Measurements from ENCODE around the gene SH2D7.

The SH2D7 gene

GRCh38 chr15:78050441-78050809, 41.9 kb upstream of the SH2D7 start:
- H3K36me3 ChIP-seq: peaks cover 8 to 23% (median 14%) of the 10 kb centered on the region in 11 experiments; a peak in 19 of 22 replicates
- no peaks in the 10 kb centered on the region for H3K9me3 ChIP-seq (replicated peaks in 1 of 11)
- peaks cover 92 to 100% (median 96%) of the 10 kb centered on the region in 10 experiments for H3K4me1 ChIP-seq
- peak overlapping the region in 5 of 10 experiments; percentile 4 to 18 (median 12); a peak in 5 of 20 replicates for H3K4me3 ChIP-seq
- H3K4me2 ChIP-seq: peak overlapping the region; percentile 74 to 98 (median 89)
- peak overlapping the region in 9 of 11 experiments; percentile 9 to 83 (median 68); a peak in 17 of 22 replicates for H3K9ac ChIP-seq
- no peaks in the 10 kb centered on the region for H3K27me3 ChIP-seq
- H4K20me1 ChIP-seq: peaks cover 0 to 68% (median 0%) of the 10 kb centered on the region in 11 experiments; a peak in 2 of 22 replicates
- H3K27ac ChIP-seq: peak overlapping the region in 10 of 11 experiments; percentile 35 to 95 (median 88); a peak in 19 of 22 replicates
- no peak for TF ChIP-seq Cebpa-rat (IDR thresholded peaks at IDR 0.05)

GRCh38 chr15:78050826-78051225, 41.5 kb upstream of the SH2D7 start:
- Histone ChIP-seq H3K27me3 (no peaks in the 10 kb centered on the region), H3K4me3 (peak overlapping the region in 2 of 10 experiments; percentile 12 to 18; a peak in 2 of 20 replicates), H3K36me3 (peaks cover 8 to 23% (median 14%) of the 10 kb centered on the region in 11 experiments; a peak in 19 of 22 replicates), H3K4me2 (peak overlapping the region; percentile 74 to 98 (median 89)), H3K27ac (peak overlapping the region in 10 of 11 experiments; percentile 35 to 95 (median 88); a peak in 19 of 22 replicates), H3K9ac (peak overlapping the region in 9 of 11 experiments; percentile 9 to 83 (median 68); a peak in 17 of 22 replicates), H3K9me3 (replicated peaks in 1 of 11) (no peaks in the 10 kb centered on the region), H3K4me1 (peaks cover 96 to 100% (median 98%) of the 10 kb centered on the region in 10 experiments), H4K20me1 (peaks cover 0 to 72% (median 0%) of the 10 kb centered on the region in 11 experiments; a peak in 2 of 22 replicates)
- TF ChIP-seq Cebpa-rat (IDR thresholded peaks at IDR 0.05): no peak

GRCh38 chr15:78051596-78051995, 40.8 kb upstream of the SH2D7 start:
- no peak for TF ChIP-seq Cebpa-rat (IDR thresholded peaks at IDR 0.05)
- peak overlapping the region in 9 of 11 experiments; percentile 16 to 83 (median 68); a peak in 15 of 22 replicates for H3K9ac ChIP-seq
- peak overlapping the region; percentile 74 to 98 (median 89) for H3K4me2 ChIP-seq
- H4K20me1 ChIP-seq: peaks cover 0 to 77% (median 0%) of the 10 kb centered on the region in 11 experiments; a peak in 5 of 22 replicates
- no peaks in the 10 kb centered on the region for H3K27me3 ChIP-seq
- H3K36me3 ChIP-seq: peaks cover 8 to 23% (median 12%) of the 10 kb centered on the region in 11 experiments; a peak in 19 of 22 replicates
- no peaks in the 10 kb centered on the region for H3K9me3 ChIP-seq (replicated peaks in 1 of 11)
- peaks cover 98 to 100% (median 100%) of the 10 kb centered on the region in 10 experiments for H3K4me1 ChIP-seq
- peak overlapping the region in 10 of 11 experiments; percentile 21 to 95 (median 88); a peak in 19 of 22 replicates for H3K27ac ChIP-seq
- no peak overlapping the region for H3K4me3 ChIP-seq

DNA sequence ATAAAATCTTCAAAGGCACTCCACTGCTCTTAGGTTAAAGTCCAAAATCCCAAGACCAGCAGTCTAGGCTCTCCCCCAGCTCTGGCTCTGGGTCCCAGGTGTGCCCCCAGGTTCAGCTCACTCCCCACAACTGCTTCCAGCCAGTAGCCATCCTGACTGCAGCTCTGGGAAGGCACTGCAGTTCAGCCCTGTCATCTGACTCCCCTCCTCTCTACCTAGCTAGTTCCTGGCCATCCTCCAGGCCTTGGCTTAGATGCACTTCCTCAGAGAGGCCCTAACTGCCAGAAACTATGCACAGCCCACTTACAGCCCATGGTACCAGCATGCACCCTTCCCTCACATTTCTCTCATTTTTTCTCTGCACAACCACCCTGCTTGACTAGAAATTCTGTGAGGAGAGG, 40.4 kb upstream of the SH2D7 start:
- Histone ChIP-seq H3K4me3 (no peak overlapping the region), H4K20me1 (peaks cover 0 to 80% (median 0%) of the 10 kb centered on the region in 11 experiments; a peak in 5 of 22 replicates), H3K9me3 (replicated peaks in 1 of 11) (no peaks in the 10 kb centered on the region), H3K27me3 (no peaks in the 10 kb centered on the region), H3K36me3 (peaks cover 8 to 23% (median 12%) of the 10 kb centered on the region in 11 experiments; a peak in 19 of 22 replicates), H3K9ac (peak overlapping the region in 8 of 11 experiments; percentile 36 to 83 (median 70); a peak in 13 of 22 replicates), H3K4me2 (peak overlapping the region; percentile 74 to 98 (median 89)), H3K27ac (peak overlapping the region in 10 of 11 experiments; percentile 21 to 95 (median 88); a peak in 18 of 22 replicates), H3K4me1 (peaks cover 98 to 100% (median 100%) of the 10 kb centered on the region in 10 experiments)
- TF ChIP-seq Cebpa-rat (IDR thresholded peaks at IDR 0.05): no peak

DNA sequence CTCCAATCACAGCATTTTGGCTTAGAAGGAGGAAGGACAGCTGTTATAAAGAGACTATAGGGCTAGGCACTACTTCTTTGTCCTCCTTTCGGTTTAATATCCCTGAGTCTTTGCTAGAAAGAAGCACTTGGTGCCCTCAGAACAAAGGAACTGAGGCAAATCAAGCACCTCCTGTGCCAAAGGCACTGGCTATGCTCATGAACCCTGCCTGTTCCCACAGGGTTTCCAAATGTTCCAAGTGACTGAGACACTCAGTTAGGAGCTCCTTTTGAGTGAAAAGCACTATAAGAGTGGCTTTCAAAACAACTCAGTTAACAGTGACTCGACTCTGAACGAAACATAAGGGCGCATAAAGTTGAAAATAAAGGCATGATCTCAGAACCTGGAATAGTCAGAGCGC, 39.8 kb upstream of the SH2D7 start:
- H3K4me3 ChIP-seq: no peak overlapping the region
- peak overlapping the region; percentile 74 to 98 (median 89) for H3K4me2 ChIP-seq
- H3K4me1 ChIP-seq: peaks cover 98 to 100% (median 100%) of the 10 kb centered on the region in 10 experiments
- H3K27me3 ChIP-seq: no peaks in the 10 kb centered on the region
- peaks cover 8 to 23% (median 12%) of the 10 kb centered on the region in 11 experiments; a peak in 19 of 22 replicates for H3K36me3 ChIP-seq
- TF ChIP-seq Cebpa-rat (IDR thresholded peaks at IDR 0.05): no peak
- peaks cover 0 to 80% (median 0%) of the 10 kb centered on the region in 11 experiments; a peak in 5 of 22 replicates for H4K20me1 ChIP-seq
- H3K9me3 ChIP-seq (replicated peaks in 1 of 11): no peaks in the 10 kb centered on the region
- peak overlapping the region in 9 of 11 experiments; percentile 54 to 95 (median 89); a peak in 17 of 22 replicates for H3K27ac ChIP-seq
- peak overlapping the region in 7 of 11 experiments; percentile 64 to 83 (median 72); a peak in 12 of 22 replicates for H3K9ac ChIP-seq

DNA sequence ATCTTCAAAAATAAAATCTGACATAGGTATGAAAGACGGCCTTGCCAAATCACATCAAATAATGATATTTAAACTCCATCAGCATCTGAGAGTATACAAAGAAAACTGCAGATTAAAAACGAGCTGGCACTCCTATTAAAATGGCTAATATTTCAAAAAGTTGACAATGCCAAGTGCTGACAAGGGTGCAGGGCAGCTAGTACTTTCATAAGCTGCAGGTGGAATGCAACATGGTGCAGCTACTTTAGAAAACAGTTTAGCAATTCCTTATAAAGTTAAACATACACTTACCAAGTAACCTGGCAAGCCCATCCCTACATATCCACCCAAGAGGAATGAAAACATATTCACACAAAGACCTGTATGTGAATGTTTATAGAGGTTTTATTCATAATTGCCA, 37.8 kb upstream of the SH2D7 start:
- Histone ChIP-seq H3K4me3 (no peak overlapping the region), H3K9me3 (replicated peaks in 1 of 11) (no peaks in the 10 kb centered on the region), H4K20me1 (peaks cover 0 to 96% (median 0%) of the 10 kb centered on the region in 11 experiments; a peak in 6 of 22 replicates), H3K27me3 (no peaks in the 10 kb centered on the region), H3K27ac (peak overlapping the region in 6 of 11 experiments; percentile 88 to 95 (median 94); a peak in 10 of 22 replicates), H3K36me3 (peaks cover 8 to 23% (median 12%) of the 10 kb centered on the region in 11 experiments; a peak in 19 of 22 replicates), H3K4me1 (peaks cover 98 to 100% (median 100%) of the 10 kb centered on the region in 10 experiments), H3K4me2 (peak overlapping the region in 8 of 11 experiments; percentile 9 to 98 (median 86); a peak in 13 of 22 replicates), H3K9ac (no peak overlapping the region)
- TF ChIP-seq Cebpa-rat (IDR thresholded peaks at IDR 0.05): no peak

- Histone ChIP-seq H3K9me3 (replicated peaks in 1 of 11) (no peaks in the 10 kb centered on the region), H3K4me1 (peaks cover 98 to 100% (median 100%) of the 10 kb centered on the region in 10 experiments), H4K20me1 (peaks cover 0 to 96% (median 0%) of the 10 kb centered on the region in 11 experiments; a peak in 6 of 22 replicates), H3K36me3 (peaks cover 8 to 23% (median 12%) of the 10 kb centered on the region in 11 experiments; a peak in 19 of 22 replicates), H3K9ac (peak overlapping the region in 4 of 11 experiments; percentile 68 to 77 (median 72); a peak in 4 of 22 replicates), H3K27me3 (no peaks in the 10 kb centered on the region), H3K4me3 (no peak overlapping the region), H3K27ac (peak overlapping the region in 8 of 11 experiments; percentile 81 to 95 (median 88); a peak in 15 of 22 replicates), H3K4me2 (peak overlapping the region; percentile 68 to 98 (median 89); a peak in 21 of 22 replicates)
- TF ChIP-seq Cebpa-rat (IDR thresholded peaks at IDR 0.05): no peak
Measured at GRCh38 chr15:78054966-78055365, 37.4 kb upstream of the SH2D7 start.

GRCh38 chr15:78055919-78056713, 36.2 kb upstream of the SH2D7 start:
- Histone ChIP-seq H3K9me3 (replicated peaks in 1 of 11) (no peaks in the 10 kb centered on the region), H3K27me3 (no peaks in the 10 kb centered on the region), H3K4me2 (peak overlapping the region; percentile 68 to 98 (median 89)), H3K36me3 (peaks cover 8 to 23% (median 12%) of the 10 kb centered on the region in 11 experiments; a peak in 19 of 22 replicates), H3K4me1 (peaks cover 98 to 100% (median 100%) of the 10 kb centered on the region in 10 experiments), H4K20me1 (peaks cover 0 to 96% (median 0%) of the 10 kb centered on the region in 11 experiments; a peak in 6 of 22 replicates), H3K9ac (peak overlapping the region in 10 of 11 experiments; percentile 30 to 77 (median 68); a peak in 19 of 22 replicates), H3K4me3 (peak overlapping the region in 8 of 10 experiments; percentile 0 to 57 (median 34); a peak in 9 of 20 replicates), H3K27ac (peak overlapping the region in 10 of 11 experiments; percentile 66 to 95 (median 87); a peak in 20 of 22 replicates)
- TF ChIP-seq Cebpa-rat (IDR thresholded peaks at IDR 0.05): no peak
